ENCODE measurements around the gene CAMK2A.

DNA sequence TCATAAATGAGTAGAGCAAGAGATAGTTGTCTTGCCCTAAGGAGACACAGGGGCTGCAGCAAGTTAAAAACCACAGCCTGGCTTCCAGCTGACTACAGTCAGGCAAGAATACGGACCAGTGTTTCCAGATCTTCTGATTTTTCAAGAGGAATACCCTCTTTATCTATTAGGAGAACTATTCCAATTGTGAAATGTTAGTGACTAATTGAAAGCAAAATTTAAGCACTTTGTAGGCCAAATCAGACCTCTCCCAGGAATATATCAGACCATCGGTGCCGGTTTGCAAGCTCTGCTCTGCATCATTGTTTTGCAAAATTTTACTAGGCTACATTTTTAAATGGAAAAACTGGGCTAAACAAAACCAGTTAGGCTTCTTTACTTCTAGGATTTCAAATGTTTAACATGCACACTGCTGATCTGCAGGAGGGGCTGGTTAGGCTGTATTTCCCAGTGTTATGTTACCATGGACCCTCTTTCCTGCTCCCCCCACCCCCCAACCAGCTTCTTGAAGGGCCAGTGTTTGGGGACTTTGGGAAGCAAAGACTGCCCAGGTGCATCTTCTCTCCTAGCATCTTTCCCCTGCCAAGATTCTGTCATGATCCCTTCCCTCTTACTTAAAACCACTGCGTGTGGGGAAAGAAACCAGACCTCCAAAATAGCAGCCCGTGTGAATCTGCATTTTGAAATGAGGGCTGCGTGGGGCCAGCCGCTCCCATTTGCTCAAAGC, 14.2 kb upstream of the CAMK2A start:
- TF ChIP-seq CTCF (IDR thresholded peaks at IDR 0.05) (no peak), ZFX (IDR thresholded peaks at IDR 0.05; ENCODE audit: borderline replicate concordance) (no peak)
